ENCODE measurements around the gene DRAP1. TPM values are rescaled to one million over a fixed set of nuclear protein-coding genes. Genes with fewer than 3 reads are reported as not detected.

Gene DRAP1
- polyA plus RNA-seq, 12 donors: 49.0 to 117 (median 65.8) TPM; not detected in 1

DNA sequence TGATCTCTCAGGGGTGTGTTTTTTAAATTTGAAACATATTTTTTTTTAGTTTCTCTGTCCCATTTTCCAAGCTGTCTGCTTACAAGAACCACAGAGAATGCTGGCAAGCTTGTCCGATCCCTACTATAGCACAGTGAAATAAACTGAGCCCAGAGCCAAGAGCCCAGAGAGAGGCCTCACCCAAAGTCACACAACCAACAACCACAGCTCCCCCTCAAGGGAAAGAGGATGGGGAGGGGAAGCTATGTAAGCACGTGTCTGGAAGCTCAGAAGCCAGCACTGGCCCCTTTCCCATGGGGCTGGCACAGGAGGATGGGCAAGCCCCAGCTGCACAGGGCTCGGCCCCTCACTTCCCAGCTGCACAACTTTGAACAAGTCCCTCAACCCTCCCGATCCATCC, 39.1 kb downstream of the DRAP1 start:
- no peak for DNase-seq

DNA sequence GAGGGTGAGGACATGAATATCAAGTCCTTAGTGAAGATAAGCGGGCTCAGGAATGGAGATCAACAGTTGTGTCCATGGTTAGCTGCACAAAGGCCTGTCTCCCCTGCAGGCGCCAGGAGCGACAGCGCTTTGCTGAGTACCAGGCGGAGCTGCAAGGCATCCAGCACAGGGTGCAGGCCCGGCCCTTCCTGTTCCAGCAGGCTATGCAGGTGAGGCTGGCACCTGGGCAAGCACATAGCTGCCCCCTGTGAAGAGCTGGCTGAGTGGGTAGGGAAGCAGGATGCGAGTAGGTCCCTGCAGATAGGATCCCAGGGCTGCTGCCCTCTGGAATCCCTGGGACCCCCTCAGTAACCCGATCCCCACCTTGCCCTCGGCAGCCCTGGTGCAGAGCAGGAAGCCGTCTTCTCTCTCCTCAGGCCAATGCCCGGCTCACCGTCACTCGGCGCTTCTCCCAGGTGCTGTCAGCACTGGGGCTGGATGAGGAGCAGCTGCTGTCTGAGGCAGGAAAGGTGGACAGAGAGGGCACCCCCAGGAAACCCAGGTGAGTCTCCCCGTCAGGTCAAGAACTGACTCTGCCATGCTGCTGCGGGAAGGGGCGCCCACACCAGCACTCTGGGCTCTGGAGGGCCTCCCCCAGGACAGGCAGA, 39.7 kb downstream of the DRAP1 start:
- no peak for DNase-seq

DNA sequence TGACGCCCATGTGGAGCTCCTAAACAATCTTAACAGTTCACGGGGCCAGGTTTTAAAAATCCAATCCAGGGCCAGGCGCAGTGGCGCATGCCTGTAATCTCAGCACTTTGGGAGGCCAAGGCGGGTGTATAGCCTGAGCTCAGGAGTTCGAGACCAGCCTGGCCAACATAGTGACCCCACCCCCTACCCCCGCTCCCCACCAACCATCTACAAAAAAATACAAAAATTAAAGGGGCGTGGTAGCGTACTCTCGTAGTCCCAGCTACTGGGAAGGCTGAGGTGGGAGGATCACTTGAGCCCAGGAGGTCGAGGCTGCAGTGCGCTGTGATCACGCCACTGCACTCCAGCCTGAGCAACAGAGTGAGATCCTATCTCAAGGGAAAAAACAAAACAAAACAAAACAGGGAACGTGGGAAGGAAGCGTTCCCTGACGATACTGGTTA, 41.6 kb downstream of the DRAP1 start:
- no peak for DNase-seq

DNA sequence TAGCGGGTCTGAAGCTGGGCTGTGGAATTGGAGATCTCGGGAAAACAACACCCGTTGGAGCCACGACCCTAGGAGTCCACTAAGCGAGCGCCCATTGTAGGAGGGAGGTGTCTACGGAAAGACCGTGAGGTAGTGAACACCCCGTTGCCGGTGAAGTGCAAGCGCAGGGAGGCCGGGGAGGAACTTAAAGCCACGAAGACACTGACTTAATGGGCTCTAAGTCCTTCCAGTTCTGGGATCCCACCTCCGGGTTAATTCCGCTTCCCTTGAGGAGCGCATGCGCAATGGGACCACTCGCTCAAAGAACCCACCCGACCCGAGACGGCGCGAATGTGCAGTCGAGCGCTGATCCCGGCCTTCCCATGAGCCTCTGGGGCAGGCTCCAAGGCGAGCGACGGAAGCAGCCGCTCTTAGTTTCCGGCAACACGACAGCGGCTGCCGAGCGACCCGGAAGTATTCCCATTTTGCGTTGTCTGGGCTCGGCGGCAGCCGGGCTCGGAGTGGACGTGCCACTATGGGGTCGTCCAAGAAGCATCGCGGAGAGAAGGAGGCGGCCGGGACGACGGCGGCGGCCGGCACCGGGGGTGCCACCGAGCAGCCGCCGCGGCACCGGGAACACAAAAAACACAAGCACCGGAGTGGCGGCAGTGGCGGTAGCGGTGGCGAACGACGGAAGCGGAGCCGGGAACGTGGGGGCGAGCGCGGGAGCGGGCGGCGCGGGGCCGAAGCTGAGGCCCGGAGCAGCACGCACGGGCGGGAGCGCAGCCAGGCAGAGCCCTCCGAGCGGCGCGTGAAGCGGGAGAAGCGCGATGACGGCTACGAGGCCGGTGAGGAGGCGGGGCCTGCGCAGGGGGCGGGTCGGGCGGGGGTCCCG, 42.3 kb downstream of the DRAP1 start, which contains the start of gene SART1:
TSS of gene SART1 (plus strand) at position 468 of the 874 bp plus-strand sequence. CDS start at position 515, 47 bp downstream.
- DNase-seq: peak; percentile 98

DNA sequence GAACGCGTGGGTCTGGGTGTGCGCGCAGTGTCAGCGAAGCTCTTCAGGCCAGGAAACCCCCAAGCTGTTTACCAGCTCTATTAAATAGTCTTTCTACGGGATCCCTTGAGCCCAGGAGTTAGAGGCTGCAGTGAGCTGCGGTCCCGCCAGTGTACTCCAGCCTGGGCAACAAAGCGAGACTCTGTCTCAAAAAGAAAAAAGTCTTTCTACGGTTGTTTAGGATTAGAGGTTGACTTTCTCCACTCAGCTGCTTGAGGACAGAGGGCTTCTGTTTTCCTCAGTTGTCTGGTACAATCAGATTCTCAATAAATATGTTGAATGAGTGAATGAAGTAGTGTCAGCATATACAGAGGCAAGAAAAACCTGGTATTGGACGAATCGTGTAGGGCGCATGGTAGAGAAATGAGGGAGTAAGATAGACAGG, 42.9 kb downstream of the DRAP1 start:
- DNase-seq: no peak

DNA sequence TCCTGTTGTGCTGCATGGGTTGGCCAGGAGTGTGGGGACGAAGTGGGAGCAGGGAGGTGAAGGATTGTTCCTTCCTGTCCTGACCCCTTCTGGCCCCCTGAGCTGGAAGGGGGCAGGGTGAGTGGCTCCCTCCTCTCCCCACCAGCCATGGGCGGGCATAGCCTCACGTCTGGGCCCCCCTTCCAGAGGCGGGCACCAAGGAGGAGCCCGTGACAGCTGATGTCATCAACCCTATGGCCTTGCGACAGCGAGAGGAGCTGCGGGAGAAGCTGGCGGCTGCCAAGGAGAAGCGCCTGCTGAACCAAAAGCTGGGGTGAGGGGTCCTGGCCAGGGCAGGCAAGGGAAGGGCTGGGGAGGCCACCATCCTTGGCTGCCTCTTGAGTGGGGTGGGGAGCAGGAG, 45.7 kb downstream of the DRAP1 start:
- no peak for DNase-seq

DNA sequence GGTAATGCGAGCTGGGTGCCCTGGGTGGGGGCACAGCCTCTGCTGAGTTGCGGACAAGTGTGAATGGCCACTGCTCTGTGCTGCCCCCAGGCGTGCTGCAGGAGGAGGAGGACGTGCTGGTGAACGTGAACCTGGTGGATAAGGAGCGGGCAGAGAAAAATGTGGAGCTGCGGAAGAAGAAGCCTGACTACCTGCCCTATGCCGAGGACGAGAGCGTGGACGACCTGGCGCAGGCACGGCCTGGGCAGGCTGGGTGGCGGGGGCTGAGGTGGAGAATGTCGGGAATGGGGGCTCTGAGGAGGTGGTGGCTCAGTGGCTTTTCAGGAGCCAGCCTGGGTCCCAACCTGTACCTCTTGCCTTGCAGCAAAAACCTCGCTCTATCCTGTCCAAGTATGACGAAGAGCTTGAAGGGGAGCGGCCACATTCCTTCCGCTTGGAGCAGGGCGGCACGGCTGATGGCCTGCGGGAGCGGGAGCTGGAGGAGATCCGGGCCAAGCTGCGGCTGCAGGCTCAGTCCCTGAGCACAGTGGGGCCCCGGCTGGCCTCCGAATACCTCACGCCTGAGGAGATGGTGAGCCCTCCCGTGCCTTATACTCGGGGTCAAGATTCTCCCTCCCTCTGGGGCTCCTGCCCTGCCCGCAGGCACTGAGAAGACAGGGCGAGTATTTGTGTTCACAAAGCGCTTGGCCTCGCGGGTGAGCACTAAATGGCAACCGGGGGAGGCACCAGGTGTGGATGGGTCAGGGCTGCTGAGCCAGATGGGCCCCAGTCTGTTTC, 46.9 kb downstream of the DRAP1 start:
- no peak for DNase-seq

DNA sequence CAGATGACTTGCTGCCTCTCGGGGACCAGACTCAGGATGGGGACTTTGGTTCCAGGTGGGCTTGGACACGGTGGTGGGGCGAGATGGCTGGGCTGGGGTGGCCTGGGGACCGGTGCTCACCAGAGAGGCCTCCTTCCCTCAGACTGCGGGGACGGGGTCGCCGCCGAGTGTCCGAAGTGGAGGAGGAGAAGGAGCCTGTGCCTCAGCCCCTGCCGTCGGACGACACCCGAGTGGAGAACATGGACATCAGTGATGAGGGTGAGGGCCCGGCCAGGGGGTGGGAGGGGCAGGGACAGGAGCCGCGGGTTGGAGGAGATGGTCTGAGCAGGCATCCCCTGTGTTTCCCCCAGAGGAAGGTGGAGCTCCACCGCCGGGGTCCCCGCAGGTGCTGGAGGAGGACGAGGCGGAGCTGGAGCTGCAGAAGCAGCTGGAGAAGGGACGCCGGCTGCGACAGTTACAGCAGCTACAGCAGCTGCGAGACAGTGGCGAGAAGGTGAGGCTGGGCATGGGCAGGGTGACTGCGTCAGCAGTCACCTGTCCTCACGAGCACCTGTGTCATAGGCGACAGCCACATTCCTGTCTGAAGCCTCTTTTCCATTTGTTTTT, 48.2 kb downstream of the DRAP1 start:
- DNase-seq: no peak

DNA sequence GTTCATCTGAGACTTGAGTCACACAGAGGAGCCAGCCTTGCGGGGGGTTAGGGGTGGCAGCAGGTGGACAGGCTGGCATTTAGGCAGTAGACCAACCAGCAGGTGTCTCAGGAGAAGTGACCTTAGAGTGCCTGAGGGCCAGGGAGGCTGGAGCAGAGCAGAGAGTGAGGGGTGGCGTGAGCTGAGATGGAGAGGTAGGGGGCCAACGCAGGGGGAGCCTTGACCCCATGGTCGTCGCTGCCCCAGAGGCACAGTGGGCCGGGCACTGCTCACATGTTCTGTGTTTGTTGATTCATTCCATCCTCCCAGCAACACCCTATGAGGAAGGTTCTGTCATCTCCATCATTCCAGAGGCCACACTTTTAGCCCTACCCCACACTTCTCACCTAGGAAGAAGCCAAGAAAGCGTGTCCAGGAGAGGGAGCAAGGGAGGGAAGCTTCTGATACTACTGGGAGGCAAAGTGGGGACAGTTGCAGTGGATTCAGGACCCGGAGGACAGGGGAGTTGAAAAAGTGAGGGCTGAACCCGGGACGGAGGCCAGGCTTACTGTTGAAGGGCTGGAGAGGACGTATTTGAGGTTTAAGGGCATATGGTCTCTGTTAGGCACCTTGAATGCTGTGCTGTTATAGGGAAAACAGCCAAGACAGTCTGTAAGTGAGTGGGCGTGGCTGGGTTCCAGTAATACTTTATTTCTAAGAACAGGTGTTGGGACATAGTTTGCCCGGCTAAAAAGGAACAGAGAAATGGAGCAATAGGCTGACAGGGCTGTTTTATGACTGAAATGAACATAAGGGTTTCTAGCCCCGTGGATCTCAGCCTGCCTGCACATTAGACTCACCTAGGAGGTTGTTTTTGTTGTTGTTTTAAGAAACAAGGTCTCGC, 49.6 kb downstream of the DRAP1 start:
- no peak for DNase-seq

Other genes with a start within 250 kb of the DRAP1 start
- 10 to 100 TPM in 11 of 12 donors, not detected in 1; 28.8 to 51.0 (median 38.1) TPM for gene KAT5, start 207.2 kb upstream of the DRAP1 start, polyA plus RNA-seq (ENCODE audit: insufficient read length in 12 of 12)
- 10 to 100 TPM in 11 of 12 donors, not detected in 1; 18.3 to 35.0 (median 22.9) TPM for gene RNASEH2C, start 198.6 kb upstream of the DRAP1 start, polyA plus RNA-seq (ENCODE audit: insufficient read length in 12 of 12)
- 1 to 10 TPM in 11 of 12 donors, not detected in 1; 1.2 to 7.0 (median 1.8) TPM for gene AP5B1, start 138.4 kb upstream of the DRAP1 start, polyA plus RNA-seq (ENCODE audit: insufficient read length in 12 of 12)
- 1 to 10 TPM in 3 of 12 donors, under 1 TPM in 4, not detected in 5; 0.07 to 8.2 (median 0.44) TPM for gene OVOL1, start 132.4 kb upstream of the DRAP1 start, polyA plus RNA-seq (ENCODE audit: insufficient read length in 12 of 12)
- gene SNX32, start 85.5 kb upstream of the DRAP1 start, polyA plus RNA-seq (ENCODE audit: insufficient read length in 12 of 12): 1 to 10 TPM in 6 of 12 donors, under 1 TPM in 4, not detected in 2; 0.84 to 3.2 (median 1.2) TPM
- gene CFL1, start 61.2 kb upstream of the DRAP1 start, polyA plus RNA-seq (ENCODE audit: insufficient read length in 12 of 12): 100 to 1,000 TPM in 11 of 12 donors, not detected in 1; 525 to 708 (median 574) TPM
- gene MUS81, start 59.0 kb upstream of the DRAP1 start, polyA plus RNA-seq (ENCODE audit: insufficient read length in 12 of 12): 10 to 100 TPM in 11 of 12 donors, not detected in 1; 35.4 to 63.0 (median 39.4) TPM
- 100 to 1,000 TPM in 5 of 12 donors, 10 to 100 TPM in 6, not detected in 1; 72.0 to 155 (median 92.2) TPM for gene EFEMP2, start 46.6 kb upstream of the DRAP1 start, polyA plus RNA-seq (ENCODE audit: insufficient read length in 12 of 12)
- gene CTSW, start 39.6 kb upstream of the DRAP1 start, polyA plus RNA-seq (ENCODE audit: insufficient read length in 12 of 12): 1 to 10 TPM in 4 of 12 donors, under 1 TPM in 6, not detected in 2; 0.32 to 5.3 (median 0.78) TPM
- gene FIBP, start 31.0 kb upstream of the DRAP1 start, polyA plus RNA-seq (ENCODE audit: insufficient read length in 12 of 12): 10 to 100 TPM in 11 of 12 donors, not detected in 1; 51.1 to 68.4 (median 60.3) TPM
- gene CCDC85B, start 28.8 kb upstream of the DRAP1 start, polyA plus RNA-seq (ENCODE audit: insufficient read length in 12 of 12): 10 to 100 TPM in 8 of 12 donors, 1 to 10 TPM in 3, not detected in 1; 9.0 to 38.8 (median 10.5) TPM
- 1 to 10 TPM in 1 of 12 donors, under 1 TPM in 8, not detected in 3; 0.15 to 1.0 (median 0.24) TPM for gene FOSL1, start 19.0 kb upstream of the DRAP1 start, polyA plus RNA-seq (ENCODE audit: insufficient read length in 12 of 12)
- 10 to 100 TPM in 11 of 12 donors, not detected in 1; 26.1 to 37.7 (median 30.8) TPM for gene C11orf68, start 364 bp upstream of the DRAP1 start, polyA plus RNA-seq (ENCODE audit: insufficient read length in 12 of 12)
- under 1 TPM in 5 of 12 donors, not detected in 7; 0.10 to 0.21 (median 0.12) TPM for gene TSGA10IP, start 26.1 kb downstream of the DRAP1 start, polyA plus RNA-seq (ENCODE audit: insufficient read length in 12 of 12)
- gene SART1, start 42.3 kb downstream of the DRAP1 start, polyA plus RNA-seq (ENCODE audit: insufficient read length in 12 of 12): 10 to 100 TPM in 11 of 12 donors, not detected in 1; 30.3 to 66.7 (median 32.6) TPM
- 10 to 100 TPM in 11 of 12 donors, not detected in 1; 13.9 to 21.6 (median 20.3) TPM for gene EIF1AD, start 82.7 kb downstream of the DRAP1 start, polyA plus RNA-seq (ENCODE audit: insufficient read length in 12 of 12)
- gene BANF1, start 83.1 kb downstream of the DRAP1 start, polyA plus RNA-seq (ENCODE audit: insufficient read length in 12 of 12): 100 to 1,000 TPM in 11 of 12 donors, not detected in 1; 207 to 438 (median 224) TPM
- 1 to 10 TPM in 1 of 12 donors, under 1 TPM in 2, not detected in 9; 0.66 to 2.2 (median 0.88) TPM for gene CST6, start 92.6 kb downstream of the DRAP1 start, polyA plus RNA-seq (ENCODE audit: insufficient read length in 12 of 12)
- gene CATSPER1, start 107.1 kb downstream of the DRAP1 start, polyA plus RNA-seq (ENCODE audit: insufficient read length in 12 of 12): under 1 TPM in 5 of 12 donors, not detected in 7; 0.08 to 0.57 (median 0.11) TPM
- 1 to 10 TPM in 1 of 12 donors, under 1 TPM in 8, not detected in 3; 0.24 to 1.1 (median 0.47) TPM for gene GAL3ST3, start 129.7 kb downstream of the DRAP1 start, polyA plus RNA-seq (ENCODE audit: insufficient read length in 12 of 12)
- gene SF3B2, start 132.9 kb downstream of the DRAP1 start, polyA plus RNA-seq (ENCODE audit: insufficient read length in 12 of 12): 100 to 1,000 TPM in 11 of 12 donors, not detected in 1; 120 to 210 (median 134) TPM
- gene PACS1, start 150.8 kb downstream of the DRAP1 start, polyA plus RNA-seq (ENCODE audit: insufficient read length in 12 of 12): 100 to 1,000 TPM in 1 of 12 donors, 10 to 100 TPM in 11; 29.9 to 128 (median 33.8) TPM

All from muscle of arm (tissue), 12 donors.